GM19035 (cell line): ENCODE data around the gene CLEC16A.
A peak's percentile ranks its signal among the peaks of the same experiment; 100 is the strongest.
"Not testable (repeated sequence)": the region's sequence is repeated elsewhere in the genome, so short reads cannot be mapped to it uniquely, and the experiment has no call there.

Experiments
- ATAC-seq: cut with Tn5 transposase; IDR thresholded peaks from one replicate; pipeline ENCODE4 v1.9.1; 2021; ENCODE audit not compliant: unreplicated experiment

CLEC16A gene

DNA sequence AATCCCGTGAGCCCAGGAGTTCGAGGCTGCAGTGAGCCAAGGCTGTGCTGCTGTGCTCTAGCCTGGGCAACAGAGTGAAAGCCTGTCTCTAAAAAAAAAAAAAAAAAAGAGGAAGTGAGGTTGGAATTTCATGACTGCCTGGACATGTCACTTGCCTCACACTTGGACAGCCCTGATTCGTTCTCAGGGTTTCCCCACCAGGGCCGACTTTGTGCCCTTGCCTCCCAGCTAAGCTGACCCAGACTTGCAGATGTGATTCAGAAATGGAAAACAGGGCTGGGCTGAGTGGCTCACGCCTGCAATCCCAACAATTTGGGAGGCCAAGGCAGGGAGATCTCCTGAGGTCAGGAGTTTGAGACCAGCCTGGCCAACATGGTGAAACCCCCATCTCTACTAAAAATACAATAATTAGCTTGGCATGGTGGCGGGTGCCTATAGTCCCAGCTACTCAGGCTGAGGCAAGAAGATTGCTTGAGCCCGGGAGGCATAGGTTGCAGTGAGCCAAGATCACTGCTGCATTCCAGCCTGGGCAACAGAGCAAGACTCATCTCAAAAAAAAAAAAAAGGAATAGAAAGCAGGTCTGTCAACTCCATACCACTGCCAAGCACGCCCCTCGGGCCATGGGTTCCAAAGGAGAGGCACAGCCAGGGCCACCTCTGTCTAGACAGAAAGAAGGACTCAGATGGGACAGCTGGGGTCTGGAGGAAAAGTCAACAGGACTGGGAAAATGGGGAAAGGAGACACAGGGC lies 264.7 kb downstream of the CLEC16A start:
- no peak for ATAC-seq

DNA sequence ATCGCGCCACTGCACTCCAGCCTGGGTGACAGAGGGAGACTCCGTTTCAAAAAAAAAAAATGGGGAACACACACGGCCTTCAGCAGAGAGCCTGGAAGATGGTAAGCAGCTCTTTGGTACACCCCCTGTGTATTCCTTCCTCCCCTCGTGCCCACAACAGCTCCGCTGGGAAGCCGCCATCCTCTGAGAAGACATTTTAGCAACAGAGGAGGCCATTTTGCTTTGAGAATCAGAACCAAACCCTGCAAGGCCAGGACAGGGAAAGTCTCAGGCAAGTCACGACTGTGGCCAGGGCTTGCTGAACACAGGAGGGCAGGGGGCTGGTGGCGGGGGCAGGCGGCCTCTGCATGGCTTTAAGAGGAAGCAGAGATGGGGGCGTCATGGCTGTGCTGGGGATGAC lies 265.9 kb downstream of the CLEC16A start:
- ATAC-seq = no peak

DNA sequence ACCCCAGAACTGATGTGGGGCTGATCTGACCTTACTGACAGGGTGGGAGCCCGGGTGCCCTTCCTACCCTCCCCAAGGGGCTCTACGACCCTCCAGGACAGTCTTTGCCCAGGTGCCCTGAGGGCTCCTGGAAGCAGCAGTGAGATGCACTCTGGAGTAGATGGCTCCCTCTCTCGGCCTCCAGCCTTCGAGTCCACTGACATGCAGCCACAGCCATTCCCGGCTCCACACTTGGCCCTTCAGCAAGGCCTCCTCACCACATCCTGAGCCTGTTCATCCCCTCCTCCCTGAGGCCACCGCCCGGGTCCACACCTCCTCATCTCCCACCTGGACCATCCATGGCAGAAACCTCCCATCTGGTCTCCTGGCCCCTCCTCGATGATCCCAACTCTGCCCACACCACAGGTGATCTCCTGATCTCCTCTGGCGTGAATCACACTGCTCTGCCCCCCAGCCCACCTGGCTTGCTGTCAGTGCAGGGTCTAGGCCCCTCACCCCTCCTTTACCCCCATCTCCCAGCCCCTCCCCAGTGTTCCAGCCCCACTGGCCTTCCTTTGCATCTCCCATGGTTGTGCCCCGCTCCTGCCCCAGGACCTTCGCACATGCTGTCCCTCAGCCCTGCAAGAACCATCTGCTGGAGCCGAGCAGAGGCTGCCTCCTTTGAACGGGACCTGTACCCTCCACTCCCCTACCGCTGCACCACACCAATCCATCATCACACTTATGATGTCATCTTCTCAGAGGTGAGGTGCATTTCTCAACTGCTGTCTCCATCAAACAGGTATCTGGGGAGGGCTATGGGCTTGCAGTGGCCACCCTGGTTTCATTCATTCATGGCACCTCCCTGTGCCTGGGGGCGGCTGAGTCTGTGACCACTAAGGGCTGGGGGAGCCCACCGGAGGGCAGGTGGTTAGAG lies 267.0 kb downstream of the CLEC16A start:
- no peak for ATAC-seq

DNA sequence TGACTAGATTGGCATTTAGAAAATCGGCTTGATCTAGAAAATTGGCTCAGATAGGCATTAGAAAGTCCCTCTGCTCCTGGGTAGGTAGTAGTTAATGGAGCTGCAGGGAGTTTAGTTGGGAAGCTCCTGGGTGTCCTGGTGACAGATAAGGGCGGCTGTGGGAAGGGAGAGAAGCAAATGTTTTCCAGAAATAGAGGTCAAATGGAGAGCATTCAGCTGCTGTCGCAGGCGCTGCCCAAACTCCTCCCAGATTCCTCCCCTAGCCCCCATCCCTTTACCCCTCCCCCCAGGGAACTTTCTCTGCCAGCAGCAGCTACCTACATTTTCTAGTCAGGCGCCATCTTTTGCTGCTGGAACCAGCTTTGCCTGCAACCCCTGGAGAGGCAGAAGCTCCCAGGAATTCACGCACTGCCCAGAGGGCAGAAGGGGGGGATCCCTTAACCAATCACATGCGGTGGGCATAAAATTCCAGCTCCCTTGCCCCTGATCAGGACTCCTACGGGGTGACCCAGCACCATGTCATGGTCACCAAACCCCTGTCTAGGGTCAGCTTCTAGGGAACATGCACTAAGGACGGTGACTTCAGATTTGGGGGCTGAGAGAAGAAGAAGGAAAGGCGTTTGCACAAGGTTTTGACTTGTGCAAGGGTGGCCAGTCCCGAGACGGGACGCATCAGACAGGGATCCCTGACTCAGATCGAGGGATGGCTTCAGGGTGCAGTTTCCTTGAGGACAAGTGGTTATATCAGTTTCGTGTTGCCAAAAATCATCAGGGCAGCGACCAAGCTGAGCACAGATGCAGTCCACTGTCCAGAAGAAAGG lies 267.8 kb downstream of the CLEC16A start:
- ATAC-seq = no peak

DNA sequence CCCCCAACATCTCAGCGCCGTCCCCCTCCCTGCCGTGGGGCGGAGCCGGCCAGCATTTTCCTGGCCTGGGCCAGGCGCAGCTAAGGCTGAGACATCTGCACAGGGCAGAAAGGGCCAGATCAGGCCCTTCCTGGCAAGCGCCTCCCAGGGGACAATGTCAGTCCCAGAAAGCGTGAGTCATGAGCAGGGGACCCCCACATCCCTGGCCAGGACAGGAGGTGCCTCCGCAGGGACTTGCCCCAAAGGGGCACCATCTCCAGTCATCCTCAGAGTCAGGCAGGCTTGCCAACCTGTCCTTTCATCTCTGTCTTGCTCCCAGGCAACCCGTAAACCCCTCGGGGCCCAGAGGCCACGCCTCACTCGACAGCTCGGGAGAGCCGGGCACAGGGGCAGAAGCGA lies 268.4 kb downstream of the CLEC16A start:
- ATAC-seq = no peak

DNA sequence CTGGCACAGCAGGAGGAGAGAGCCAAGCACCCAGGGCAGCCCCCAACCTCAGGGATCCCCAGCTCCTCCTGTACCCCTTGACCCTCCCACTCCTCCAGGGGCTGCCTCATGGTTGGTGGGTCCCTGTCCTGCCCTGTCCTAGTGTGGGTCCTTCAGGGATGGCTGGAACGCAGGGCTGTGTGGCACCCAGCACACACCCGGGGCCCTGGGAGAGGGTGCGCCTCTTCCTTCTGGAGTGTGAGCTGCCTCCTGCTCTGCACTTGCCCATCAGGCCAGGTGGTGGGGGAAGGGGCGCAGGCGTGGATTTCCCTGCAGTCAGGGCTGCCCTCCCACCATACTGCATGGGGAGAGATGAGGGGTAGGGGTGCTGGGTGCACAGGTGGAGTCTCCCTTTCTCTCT lies 269.0 kb downstream of the CLEC16A start:
- ATAC-seq = no peak

DNA sequence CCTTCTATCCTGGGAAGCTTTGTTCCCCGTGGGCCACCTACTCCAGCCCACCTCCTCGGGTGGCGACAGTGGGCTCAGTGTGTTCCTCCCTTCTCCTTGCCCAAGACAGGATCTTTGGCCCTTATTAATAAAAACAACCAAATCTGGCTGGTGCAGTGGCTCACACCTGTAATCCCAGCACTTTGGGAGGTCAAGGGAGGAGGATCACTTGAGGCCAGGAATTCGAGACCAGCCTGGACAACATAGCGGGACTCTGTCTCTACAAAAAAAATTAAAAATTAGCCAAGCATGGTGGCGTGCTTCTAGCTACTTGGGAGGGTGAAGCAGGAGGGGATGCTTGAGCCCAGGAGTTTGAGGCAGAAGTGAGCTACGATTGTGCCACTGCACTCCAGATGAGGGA lies 269.4 kb downstream of the CLEC16A start:
- ATAC-seq = no peak

DNA sequence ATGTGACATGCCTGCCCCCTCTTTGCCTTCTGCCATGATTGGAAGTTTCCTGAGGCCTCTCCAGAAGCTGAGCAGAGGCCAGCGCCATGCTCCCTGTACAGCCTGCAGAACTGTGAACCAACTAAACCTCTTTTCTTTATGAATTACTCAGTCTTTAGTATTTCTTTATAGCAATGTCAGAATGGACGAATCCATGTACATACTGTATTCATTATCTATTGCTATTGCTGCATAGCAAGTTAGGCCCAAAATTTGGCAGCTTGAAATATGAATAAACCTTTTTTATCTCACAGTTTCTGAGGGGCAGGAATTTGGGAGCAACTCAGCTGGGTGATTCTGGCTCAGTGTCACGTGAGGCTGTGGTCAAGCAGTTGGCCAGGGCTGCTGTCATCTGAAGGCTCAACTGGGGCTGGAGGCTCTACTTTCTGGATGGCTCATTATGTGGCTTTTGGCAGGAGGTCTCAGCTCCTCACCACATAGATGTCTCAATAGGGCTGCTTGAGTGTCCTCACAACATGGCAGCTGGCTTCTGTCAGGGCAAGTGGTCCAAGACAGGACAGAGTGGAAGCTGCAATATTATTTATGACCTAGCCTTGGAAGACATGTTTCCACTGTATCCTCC lies 271.7 kb downstream of the CLEC16A start:
- ATAC-seq = no peak

DNA sequence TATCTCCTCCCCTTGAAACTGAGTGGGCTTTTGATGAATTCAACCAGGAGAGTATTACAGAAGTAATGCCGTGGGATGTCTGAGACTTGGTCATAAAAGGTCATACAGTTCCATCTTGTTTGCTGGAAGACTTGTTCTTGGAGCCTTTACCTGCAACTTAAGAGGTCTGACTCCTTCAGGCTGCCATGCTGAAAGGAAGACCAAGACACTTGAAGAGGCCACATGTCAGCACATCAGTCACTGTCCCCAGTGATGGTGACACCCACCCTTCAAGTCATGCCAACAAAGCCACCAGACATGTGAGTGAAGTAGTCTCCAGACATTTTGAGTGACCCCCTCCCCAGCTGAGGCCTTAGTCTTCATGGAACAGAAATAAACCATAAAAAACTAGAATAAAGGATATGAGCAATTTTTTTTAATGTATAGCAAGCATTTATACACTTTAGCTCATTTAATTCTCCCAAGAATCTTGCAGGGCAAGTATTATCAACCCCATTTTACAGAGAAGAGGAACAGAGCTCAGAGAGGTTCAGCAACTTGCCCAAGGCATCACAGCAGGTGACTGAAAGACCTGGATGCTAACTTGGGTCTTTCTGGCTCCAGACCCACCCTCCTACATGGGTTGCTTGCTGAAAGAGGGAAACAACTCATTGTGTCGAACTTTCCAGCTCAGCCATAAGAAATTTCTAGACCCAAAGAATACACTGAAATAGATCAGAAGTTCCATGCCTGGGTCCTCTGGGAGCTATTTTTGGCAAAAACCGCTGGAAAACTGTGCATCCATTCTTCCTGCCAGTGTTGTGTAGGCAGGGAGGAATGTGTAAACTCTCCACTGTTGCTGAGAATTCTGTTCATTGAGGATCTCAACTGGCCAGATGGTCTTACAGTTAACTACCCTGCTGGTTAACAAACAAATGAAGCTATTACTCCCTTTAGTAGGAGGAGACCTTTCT lies 273.6 kb downstream of the CLEC16A start:
- ATAC-seq = no peak

DNA sequence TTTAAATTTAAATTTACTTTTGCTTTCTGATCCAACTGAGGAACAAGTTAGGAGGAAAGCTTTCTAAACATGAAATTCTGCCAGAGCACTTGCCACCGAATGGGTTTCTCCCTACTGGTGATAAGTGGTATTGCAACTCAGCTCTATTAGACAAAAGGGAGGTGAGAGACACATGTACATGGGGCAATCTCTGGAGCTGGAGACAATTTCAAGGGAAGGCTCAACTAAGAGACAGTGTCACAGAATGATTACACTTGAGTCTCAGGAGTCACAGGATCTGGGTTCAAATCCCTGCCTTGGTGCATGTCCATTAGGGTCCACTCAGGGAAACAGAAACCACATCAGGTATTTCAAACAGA lies 274.2 kb downstream of the CLEC16A start:
- no peak for ATAC-seq

DNA sequence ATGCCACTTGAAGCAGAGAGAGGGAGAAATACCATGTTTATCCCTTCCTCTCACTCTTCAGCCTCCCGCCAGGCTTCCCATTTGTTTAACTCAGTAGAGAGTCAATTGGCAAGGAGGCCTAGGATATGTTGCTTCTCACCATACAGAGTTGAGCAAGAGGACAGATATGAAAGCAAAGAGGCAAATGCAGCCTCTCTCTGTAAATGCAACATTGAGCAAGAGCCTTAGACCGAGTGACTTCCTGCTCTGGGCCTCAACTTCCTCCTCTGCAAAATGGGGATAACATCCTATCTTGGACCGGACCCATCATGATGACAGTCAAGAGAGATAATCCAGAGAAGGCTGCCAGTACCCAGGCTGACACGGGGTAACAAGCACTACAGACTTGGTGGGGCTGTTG lies 274.8 kb downstream of the CLEC16A start:
- no peak for ATAC-seq

DNA sequence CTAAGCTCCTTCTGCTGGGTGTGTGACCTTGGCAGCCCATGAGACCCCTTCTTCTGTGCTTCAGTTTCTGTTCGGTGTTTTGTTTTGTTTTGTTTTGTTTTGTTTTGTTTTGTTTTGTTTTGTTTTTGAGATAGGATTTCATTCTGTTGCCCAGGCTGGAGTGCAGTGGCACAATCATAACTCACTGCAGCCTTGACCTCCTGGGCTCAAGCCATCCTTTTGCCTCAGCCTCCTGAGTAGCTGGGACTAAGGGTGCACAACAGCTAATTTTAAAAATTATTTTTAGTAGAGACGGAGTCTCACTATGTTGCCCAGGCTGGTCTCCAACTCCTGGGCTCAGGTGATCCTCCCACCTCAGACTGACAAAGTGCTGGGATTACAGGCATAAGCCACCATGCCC lies 276.1 kb downstream of the CLEC16A start:
- ATAC-seq = not testable (repeated sequence)

DNA sequence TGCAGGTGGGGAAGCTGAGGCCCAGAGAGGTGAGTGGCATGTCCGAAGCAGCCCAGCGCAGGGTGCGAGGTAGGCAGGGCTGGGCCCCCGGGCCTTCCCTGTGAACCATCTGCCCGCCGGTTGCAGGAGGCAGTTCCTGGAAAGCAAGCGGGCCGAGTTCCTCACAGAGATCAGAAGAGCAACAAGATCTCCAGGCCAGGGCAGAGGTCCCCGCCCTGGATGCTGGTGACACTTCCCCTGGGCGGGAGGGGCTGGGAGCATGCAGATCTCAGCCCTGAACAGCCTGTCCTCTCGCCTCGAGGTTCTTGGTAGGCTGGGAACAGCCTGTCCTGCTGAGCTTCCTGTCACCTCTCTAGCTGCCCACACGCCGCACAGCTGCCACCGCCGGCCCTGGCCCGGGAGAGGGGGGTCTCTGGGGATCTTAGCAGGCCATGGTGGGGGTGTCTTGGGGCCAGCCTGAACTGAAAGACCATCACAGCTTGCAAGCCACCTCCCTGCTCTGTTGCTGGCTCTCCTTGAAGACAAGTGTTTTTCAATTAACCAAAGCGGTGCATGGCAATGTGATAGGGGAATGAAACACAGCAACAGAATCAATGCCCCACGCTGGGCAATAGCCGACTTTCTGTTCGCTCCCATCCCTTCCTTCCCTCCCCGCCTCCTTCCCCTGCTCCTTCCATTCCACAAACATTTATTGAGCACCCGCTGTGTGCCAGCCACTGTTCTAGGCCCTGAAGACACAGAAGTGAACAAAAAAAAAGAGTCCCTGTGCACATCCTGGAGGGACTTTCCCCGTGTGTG lies 279.9 kb downstream of the CLEC16A start:
- peak; percentile 42 for ATAC-seq

DNA sequence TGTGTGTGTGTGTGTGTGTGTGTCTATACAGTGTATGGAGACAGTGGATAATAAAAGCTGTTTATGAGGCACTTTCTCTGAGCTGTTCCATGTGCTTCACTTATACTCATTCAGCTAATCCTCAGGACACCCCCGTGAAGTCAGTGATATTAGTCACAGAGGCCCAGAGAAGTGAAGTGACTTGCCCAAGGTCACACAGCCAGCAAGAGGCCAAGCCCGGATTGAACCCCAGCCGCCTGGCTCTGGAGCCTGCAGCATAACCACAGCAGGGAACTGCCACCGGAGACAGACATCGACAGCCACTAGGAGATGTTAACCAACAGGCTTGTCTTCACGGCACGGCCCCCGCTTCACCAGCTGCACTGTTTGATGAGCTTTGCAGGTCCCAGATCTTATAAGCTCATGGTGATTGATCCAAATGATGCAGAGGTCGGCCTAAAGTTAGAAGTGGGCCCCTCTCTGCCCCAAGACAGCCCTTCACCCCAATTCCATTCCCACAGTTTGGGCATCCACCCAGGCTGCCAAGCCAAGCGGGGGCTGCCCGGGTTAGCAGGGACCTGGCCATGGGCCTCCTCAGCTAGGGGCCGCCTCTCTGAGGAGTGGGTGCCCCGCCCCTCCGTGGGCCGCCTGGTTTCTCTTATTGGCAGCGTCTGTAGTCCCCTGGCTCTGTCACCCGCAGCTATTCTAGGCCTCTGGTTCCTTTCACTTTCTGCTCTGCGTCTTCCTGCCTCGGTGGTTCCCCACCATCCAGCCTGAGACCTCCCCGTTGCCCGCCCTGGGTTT lies 280.7 kb downstream of the CLEC16A start:
- peak; percentile 82 for ATAC-seq

DNA sequence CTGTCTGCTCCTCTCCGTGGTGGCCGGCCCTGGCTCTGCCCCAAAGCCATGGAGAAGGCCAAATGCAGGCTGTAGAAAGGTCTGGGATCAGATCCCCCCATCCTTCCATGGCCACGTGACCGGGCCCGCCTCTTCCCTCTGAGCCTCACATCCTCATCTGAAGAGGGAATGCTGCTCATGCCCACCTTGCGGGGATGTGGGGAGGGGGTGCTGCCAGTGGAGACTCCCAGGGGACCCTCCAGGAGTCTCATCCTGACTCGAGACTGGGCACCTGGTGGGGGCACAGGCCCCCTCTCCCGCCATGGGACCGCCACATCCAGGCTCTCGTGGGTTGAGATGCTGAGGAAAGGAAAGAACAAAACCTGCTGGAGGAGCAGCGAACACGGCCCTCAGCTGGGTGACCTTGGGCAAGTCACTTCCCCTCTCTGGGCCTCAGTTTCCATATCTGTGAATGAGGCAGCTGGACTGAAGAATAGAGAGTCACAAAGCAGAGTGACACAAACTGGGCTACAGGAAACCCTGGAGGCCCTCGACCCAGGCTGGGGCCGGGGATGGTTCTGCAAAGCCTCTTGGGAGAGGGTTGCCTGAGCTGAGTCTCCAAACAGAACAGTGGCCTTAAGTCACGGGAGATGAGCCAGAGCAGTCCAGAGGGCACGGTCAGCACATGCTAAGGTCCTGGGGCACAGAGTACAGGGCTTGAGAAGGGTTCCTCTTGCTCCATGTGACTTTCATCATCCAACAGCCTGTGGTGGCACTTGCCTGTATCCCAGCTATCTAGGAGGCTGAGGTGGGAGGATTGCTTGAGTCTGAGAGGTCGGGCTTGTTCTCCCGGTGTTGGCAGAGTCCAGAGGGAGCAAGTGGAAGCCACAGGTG lies 281.5 kb downstream of the CLEC16A start:
- no peak for ATAC-seq

DNA sequence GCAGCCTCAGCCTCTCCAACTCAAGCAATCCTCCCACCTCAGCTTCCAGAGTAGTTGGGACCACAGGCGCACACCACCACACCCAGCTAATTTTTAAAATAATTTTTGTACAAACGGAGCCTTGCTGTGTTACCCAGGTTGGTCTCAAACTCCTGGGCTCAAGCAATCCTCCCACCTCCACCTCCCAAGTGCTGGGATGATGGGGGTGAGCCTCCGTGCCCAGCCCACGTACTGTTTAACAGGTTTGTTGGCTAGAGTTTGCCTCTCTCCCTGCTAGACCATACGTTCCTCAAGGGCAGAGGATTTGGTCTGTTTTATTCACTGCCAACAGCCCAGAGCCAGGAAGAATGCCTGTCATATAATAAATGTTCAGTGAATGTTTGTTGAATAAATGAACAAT lies 285.1 kb downstream of the CLEC16A start:
- ATAC-seq = no peak

DNA sequence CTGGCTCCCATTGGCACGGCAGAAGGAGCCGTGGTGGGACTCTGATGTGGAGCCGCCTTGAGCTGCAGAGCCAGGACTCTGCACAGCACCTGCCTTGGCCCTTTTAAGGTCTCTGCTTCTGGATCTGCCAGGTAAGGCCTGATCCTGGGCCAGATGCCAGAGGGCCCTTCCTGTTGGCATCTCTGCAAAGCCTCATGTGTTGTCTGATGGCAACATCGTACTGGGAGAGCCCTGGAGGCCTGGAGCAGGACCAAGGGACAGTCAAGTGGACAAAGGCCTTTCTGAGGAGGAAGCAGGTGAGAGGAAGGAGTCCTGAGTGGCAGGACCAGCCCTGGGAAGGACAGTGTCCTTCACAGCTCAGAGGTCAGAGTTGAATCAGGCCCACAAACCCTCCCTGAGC lies 285.5 kb downstream of the CLEC16A start:
- ATAC-seq = no peak
